ENCODE results near the gene S100A16. TPM values are rescaled to one million over a fixed set of nuclear protein-coding genes. Genes with fewer than 3 reads are reported as not detected.

Gene S100A16
- total RNA-seq, 1 donor from 2014 or later, result 40.0 TPM

GRCh38 chr1:153616144-153616916 lies 3.4 kb upstream of the S100A16 start, which contains the start of gene S100A14:
TSS of gene S100A14 (minus strand) at chr1:153616325. CDS start at chr1:153615858, 467 bp downstream.
- DNase-seq (ENCODE audit: low spot score), result peak; percentile 37

- DNase-seq (ENCODE audit: low spot score), result no peak
Observed at GRCh38 chr1:153615406-153615805, 2.5 kb upstream of the S100A16 start.

GRCh38 chr1:153614906-153615305 lies 2.0 kb upstream of the S100A16 start:
- no peak for DNase-seq (ENCODE audit: low spot score)

GRCh38 chr1:153614189-153614900 lies 1.4 kb upstream of the S100A16 start:
- no peak for DNase-seq (ENCODE audit: low spot score)

- DNase-seq (ENCODE audit: low spot score), result no peak
Observed at GRCh38 chr1:153613406-153613805, 469 bp upstream of the S100A16 start.

- DNase-seq (ENCODE audit: low spot score), result peak; percentile 30
Observed at GRCh38 chr1:153612111-153612754, 704 bp downstream of the S100A16 start.

GRCh38 chr1:153611356-153611755 lies 1.6 kb downstream of the S100A16 start:
- DNase-seq (ENCODE audit: low spot score), result no peak

GRCh38 chr1:153610811-153611301 lies 2.1 kb downstream of the S100A16 start:
- no peak for DNase-seq (ENCODE audit: low spot score)

GRCh38 chr1:153610334-153610733 lies 2.6 kb downstream of the S100A16 start:
- no peak for DNase-seq (ENCODE audit: low spot score)

GRCh38 chr1:153609585-153609907 lies 3.4 kb downstream of the S100A16 start:
- DNase-seq (ENCODE audit: low spot score), result no peak

GRCh38 chr1:153608742-153609584 lies 4.0 kb downstream of the S100A16 start:
- DNase-seq (ENCODE audit: low spot score), result peak; percentile 68

GRCh38 chr1:153608089-153608682 lies 4.8 kb downstream of the S100A16 start:
- peak; percentile 48 for DNase-seq (ENCODE audit: low spot score)

GRCh38 chr1:153607381-153607780 lies 5.6 kb downstream of the S100A16 start:
- no peak for DNase-seq (ENCODE audit: low spot score)

GRCh38 chr1:153606194-153606593 lies 6.7 kb downstream of the S100A16 start:
- no peak for DNase-seq (ENCODE audit: low spot score)

- DNase-seq (ENCODE audit: low spot score), result no peak
Observed at GRCh38 chr1:153602749-153603148, 10.2 kb downstream of the S100A16 start.

GRCh38 chr1:153599847-153600246 lies 13.1 kb downstream of the S100A16 start:
- no peak for DNase-seq (ENCODE audit: low spot score)

GRCh38 chr1:153598309-153599172 lies 14.4 kb downstream of the S100A16 start:
- DNase-seq (ENCODE audit: low spot score), result no peak

- DNase-seq (ENCODE audit: low spot score), result no peak
Observed at GRCh38 chr1:153597206-153597605, 15.7 kb downstream of the S100A16 start.

GRCh38 chr1:153592748-153593147 lies 20.2 kb downstream of the S100A16 start:
- no peak for DNase-seq (ENCODE audit: low spot score)

GRCh38 chr1:153588482-153588881 lies 24.5 kb downstream of the S100A16 start:
- DNase-seq (ENCODE audit: low spot score), result no peak

Data from umbilical cord (tissue), 2 donors.